ENCODE results near the gene PLA2G4A.

GRCh38 chr1:187032316-187032981 is 203.7 kb downstream of the PLA2G4A start:
- TF ChIP-seq POLR2A (IDR thresholded peaks at IDR 0.05; ENCODE audit: low read depth, low read length) (no peak), CTCF (IDR thresholded peaks at IDR 0.05; ENCODE audit: extremely low read depth in 1 of 2, insufficient read depth in 1 of 2, low read depth in 1 of 2, low read length in 2 of 2) (no peak), EZH2 (IDR thresholded peaks at IDR 0.05; ENCODE audit: borderline replicate concordance, low read depth, low read length, severe bottlenecking) (no peak), GATA2 (IDR thresholded peaks at IDR 0.05; ENCODE audit: insufficient read depth, insufficient read length, low read depth, low read length) (no peak), JUN (IDR thresholded peaks at IDR 0.05; ENCODE audit: borderline replicate concordance, insufficient read depth, insufficient read length, low read depth) (no peak), POLR2AphosphoS5 (IDR thresholded peaks at IDR 0.05; ENCODE audit: insufficient read depth, low read depth, low read length) (no peak), MAX (IDR thresholded peaks at IDR 0.05; ENCODE audit: insufficient read depth, insufficient read length) (no peak), MYC (IDR thresholded peaks at IDR 0.05; ENCODE audit: low read depth, low read length) (no peak)
